GDM1 (cell line): ENCODE data around the gene CSNK2A2.

ENCODE experiments used
- DNase-seq: peaks from one replicate; lab custom pipeline; 2025; lab: John Stamatoyannopoulos, UW

The CSNK2A2 gene

GRCh38 chr16:58198803-58199411 lies 1.0 kb upstream of the CSNK2A2 start:
- DNase-seq = no peak

GRCh38 chr16:58197314-58198012 lies 443 bp downstream of the CSNK2A2 start:
- DNase-seq = no peak

GRCh38 chr16:58196898-58197313 lies 1.0 kb downstream of the CSNK2A2 start:
- DNase-seq = no peak

DNA sequence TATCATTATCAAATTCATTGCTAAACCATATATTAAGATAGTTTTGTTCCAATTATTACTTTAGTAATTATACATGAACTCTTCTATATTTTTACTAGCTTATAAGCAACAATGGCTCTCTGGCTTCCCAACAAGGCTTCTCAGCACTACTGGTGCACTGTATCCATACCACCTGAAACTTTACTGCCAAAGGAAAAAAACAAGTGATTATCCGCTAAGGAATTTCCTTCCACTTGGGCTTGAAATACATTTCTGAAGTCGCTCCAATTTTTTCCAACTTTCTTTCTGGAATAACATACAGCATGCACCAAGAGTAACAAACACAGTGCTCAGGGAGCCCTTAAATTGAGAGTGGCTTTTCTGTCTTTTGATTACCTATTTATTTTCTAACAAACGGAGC lies 2.1 kb downstream of the CSNK2A2 start:
- no peak for DNase-seq

DNA sequence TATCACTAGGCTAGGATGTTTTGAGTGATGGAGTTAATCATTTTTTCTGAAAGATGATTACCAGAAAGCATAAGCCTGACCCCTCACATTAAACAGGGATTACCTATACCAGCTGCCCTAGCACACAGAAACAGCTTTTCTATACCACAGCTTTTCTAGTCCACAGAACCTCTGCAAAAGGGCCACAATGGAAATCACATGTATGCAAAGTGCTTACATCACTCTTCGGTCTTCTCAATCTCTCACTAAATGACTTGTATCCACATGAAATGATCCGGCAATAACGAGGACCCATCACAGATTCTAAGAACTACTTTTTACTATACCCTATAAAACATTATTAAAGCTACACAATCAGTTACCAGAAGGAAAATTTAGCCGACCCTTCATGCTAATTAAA lies 2.6 kb downstream of the CSNK2A2 start:
- DNase-seq = no peak

- no peak for DNase-seq
Observed at GRCh38 chr16:58194790-58195189, 3.1 kb downstream of the CSNK2A2 start.

- DNase-seq = no peak
Observed at GRCh38 chr16:58187665-58188421, 10.1 kb downstream of the CSNK2A2 start.

DNA sequence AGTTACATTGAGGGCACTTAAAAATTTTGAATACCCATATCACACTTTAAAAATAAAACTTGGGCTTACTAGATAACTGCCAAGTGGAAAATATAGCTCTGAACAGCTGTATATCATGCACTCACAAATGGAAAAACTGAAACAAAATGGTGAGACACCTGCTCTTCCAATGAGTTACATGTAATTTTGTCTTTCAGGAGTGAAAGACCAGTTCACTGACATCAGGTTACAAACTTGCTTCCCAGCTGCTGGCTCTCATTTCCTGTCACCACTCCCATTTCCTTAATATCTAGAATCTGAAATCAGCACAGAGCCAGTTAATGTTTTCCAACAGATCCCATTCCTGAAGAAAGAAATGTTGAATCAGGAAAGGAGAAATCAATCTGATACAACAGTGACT lies 10.8 kb downstream of the CSNK2A2 start:
- no peak for DNase-seq

GRCh38 chr16:58186176-58186944 lies 11.5 kb downstream of the CSNK2A2 start:
- DNase-seq = no peak

DNA sequence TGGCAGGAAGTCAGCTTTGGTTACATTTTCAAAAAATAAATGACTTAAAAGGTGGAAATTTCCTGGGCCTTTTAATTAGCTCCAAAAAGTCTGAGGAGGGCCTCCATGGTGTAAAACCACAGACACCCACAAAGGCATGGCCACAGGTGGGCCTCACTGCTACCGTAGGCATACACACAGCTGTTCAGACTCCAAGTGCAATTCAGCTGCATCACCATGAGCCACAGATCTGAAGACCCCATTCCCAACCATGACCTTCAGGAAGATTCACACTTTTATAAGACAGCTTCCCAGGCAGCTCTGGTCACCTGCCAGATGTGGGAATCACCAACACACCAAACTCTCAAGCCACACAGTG lies 20.6 kb downstream of the CSNK2A2 start:
- no peak for DNase-seq

DNA sequence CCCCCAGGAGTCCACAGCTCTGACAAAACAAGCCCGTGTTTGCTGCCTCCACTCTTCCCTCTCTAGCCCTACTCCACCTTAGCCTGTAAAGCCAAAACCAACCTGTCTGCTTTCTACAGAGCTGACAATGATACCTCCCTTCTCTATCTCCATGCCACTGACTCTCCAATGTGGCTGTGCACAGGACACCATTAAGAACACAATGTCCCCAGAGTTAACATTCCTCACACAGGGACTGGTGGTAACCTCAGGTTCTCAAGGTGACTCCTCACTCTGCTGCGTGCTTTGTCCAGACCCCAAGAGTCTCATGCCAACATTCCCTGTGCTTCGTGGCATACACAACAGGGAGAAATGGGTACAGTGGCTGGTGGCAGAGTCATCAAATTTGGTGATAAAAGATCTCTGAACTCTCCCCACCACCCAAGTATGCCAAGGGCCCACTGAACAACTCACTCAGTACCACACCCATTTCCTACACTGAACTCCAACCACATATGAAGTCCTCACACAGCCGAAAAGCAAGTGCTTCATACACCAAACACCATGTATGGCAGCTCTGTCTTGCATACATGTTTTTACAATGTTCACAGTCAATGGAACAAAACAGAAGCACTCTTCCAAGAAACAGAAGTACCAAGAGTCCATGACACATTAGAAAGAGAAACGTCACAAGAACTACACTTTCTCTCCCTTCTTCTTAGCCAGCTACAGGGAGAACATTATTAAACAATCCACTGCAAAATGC lies 21.1 kb downstream of the CSNK2A2 start:
- DNase-seq = no peak

- no peak for DNase-seq
Observed at GRCh38 chr16:58170223-58170622, 27.7 kb downstream of the CSNK2A2 start.

GRCh38 chr16:58160855-58161254 lies 37.1 kb downstream of the CSNK2A2 start:
- DNase-seq = no peak

DNA sequence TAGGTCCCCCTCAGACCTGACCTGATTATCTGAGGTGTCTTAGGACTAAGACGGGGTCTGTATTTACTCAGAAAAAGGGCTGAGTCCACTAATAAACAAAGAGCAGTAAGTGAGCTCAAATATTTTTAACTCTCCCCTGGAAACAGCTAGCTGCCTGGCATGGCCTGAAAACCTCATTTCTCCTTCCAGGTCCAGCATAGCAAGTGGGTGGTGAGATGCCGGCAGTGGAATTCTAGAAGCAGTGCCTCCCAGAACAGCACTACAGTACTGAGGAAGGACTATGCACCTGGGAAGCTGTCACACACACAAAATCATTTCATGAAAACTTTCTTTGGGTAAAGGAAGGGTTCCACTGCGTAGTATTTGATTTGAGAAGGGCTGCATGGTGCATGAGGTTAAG lies 39.2 kb downstream of the CSNK2A2 start:
- DNase-seq = no peak

DNA sequence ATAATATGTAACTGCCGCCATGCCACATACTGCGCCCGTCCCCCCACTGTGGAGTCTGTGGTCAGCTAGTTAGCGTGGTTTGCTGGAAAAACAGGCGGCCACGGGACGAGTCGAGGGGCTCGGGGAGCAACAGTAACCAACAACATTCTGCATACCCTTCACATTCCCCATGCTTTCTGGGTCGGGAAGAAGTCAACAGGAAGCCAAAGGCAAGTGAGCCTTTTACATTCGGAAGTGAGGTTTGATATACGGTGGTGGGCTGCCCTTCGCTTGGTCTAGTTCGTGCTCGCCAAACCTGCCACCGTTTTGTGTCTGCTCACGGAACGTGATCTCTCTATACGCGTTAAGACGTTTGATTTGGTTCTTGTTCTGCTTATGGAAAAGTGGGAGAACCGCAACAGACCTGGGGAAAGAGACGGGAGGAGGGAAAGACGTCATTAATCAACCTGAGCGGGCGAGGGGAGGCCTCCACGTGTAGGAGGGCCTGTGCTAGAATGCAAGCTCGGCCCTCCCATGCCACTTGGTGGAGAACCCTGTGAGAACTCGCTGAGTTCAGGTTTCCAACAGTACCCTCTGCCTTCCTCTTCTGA lies 39.9 kb downstream of the CSNK2A2 start:
- DNase-seq = no peak

GRCh38 chr16:58157239-58157638 lies 40.7 kb downstream of the CSNK2A2 start:
- DNase-seq = no peak

- DNase-seq = no peak
Observed at GRCh38 chr16:58155839-58156238, 42.1 kb downstream of the CSNK2A2 start.

- no peak for DNase-seq
Observed at GRCh38 chr16:58154345-58154744, 43.6 kb downstream of the CSNK2A2 start.

DNA sequence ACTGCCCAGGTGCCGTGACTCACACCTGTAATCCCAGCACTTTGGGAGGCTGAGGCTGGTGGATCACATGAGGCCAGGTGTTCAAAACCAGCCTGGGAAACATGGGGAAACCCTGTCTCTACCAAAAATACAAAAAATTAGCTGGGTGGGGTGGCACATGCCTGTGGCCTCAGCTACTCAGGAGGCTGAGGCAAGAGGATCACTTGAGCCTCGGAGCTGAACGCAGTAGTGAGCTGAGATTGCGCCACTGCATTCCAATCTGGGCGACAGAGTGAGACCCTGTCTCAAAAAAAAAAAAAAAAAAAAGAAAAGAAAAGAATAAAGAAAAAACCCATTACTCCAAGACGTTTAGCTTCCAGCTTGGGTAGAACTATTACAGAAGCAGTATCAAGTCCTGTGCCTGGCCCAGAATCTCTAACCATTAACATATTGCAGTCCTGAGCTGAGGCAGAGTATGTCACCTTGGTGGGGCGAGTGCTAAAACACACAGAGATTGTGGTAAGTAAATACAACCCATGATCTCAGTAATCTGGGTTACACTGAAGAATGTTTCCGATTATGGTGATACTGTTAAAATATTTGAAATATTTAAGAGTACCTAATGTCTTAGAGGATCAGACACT lies 45.5 kb downstream of the CSNK2A2 start:
- no peak for DNase-seq

GRCh38 chr16:58148526-58148925 lies 49.4 kb downstream of the CSNK2A2 start:
- DNase-seq = no peak

DNA sequence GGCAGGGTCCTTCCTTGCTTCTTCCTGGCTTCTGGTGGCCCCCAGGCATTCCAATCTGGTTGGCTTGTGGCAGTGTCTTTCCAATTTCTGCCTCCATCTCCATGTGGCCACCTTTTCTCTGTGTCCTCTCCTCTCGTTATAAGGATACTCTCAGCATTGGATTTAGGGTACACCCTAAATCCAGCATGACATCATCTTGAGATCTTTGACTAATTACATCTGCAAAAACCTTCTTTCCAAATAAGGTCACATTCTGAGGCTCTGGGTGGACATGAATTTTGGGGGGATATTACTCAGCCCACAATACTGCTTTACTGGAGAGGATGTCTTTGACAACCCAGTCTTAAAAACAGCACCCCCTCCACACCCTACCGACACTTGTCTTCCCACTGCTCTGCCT lies 49.8 kb downstream of the CSNK2A2 start:
- DNase-seq = no peak
